ENCODE results near the gene MBD6. TPM values are rescaled to one million over a fixed set of nuclear protein-coding genes. Genes with fewer than 3 reads are reported as not detected.

MBD6 gene
- 115 TPM for total RNA-seq

- DNase-seq (ENCODE audit: low spot score), result peak; percentile 93
These were observed at the start of gene MBD6 for GRCh38 chr12:57522011-57522886. Gene MBD6, plus strand, starts transcription at chr12:57522824. Its CDS starts 1,480 bp downstream, at chr12:57524304.

- no peak for DNase-seq (ENCODE audit: low spot score)
These were observed 49.2 kb upstream of the MBD6 start for GRCh38 chr12:57473392-57473791.

- no peak for DNase-seq (ENCODE audit: low spot score)
These were observed 48.7 kb upstream of the MBD6 start for GRCh38 chr12:57473886-57474285.

GRCh38 chr12:57474430-57474829 lies 48.2 kb upstream of the MBD6 start:
- no peak for DNase-seq (ENCODE audit: low spot score)

GRCh38 chr12:57474862-57475261 lies 47.8 kb upstream of the MBD6 start:
- no peak for DNase-seq (ENCODE audit: low spot score)

GRCh38 chr12:57475271-57476161 lies 47.1 kb upstream of the MBD6 start:
- DNase-seq (ENCODE audit: low spot score), result no peak

- no peak for DNase-seq (ENCODE audit: low spot score)
These were observed 46.2 kb upstream of the MBD6 start for GRCh38 chr12:57476162-57476992.

GRCh38 chr12:57476993-57477709 lies 45.5 kb upstream of the MBD6 start:
- DNase-seq (ENCODE audit: low spot score), result no peak

GRCh38 chr12:57477710-57478681 lies 44.6 kb upstream of the MBD6 start:
- DNase-seq (ENCODE audit: low spot score), result no peak

GRCh38 chr12:57479043-57479375 lies 43.6 kb upstream of the MBD6 start:
- no peak for DNase-seq (ENCODE audit: low spot score)

- no peak for DNase-seq (ENCODE audit: low spot score)
These were observed 43.1 kb upstream of the MBD6 start, which contains the start of gene ARHGAP9 for GRCh38 chr12:57479376-57480115. Gene ARHGAP9, minus strand, starts transcription at chr12:57479866. Its CDS starts 460 bp downstream, at chr12:57479406.

- no peak for DNase-seq (ENCODE audit: low spot score)
These were observed 41.0 kb upstream of the MBD6 start for GRCh38 chr12:57481671-57482070.

- no peak for DNase-seq (ENCODE audit: low spot score)
These were observed 39.2 kb upstream of the MBD6 start for GRCh38 chr12:57483466-57483865.

- DNase-seq (ENCODE audit: low spot score), result no peak
These were observed 36.9 kb upstream of the MBD6 start for GRCh38 chr12:57485695-57486094.

- DNase-seq (ENCODE audit: low spot score), result no peak
These were observed 35.5 kb upstream of the MBD6 start for GRCh38 chr12:57487055-57487596.

GRCh38 chr12:57487597-57488401 lies 34.8 kb upstream of the MBD6 start, which contains the start of gene MARS1:
Gene MARS1, plus strand, starts transcription at chr12:57488068. Its CDS starts 23 bp downstream, at chr12:57488091.
- DNase-seq (ENCODE audit: low spot score), result peak; percentile 96

- DNase-seq (ENCODE audit: low spot score), result no peak
These were observed 34.0 kb upstream of the MBD6 start for GRCh38 chr12:57488402-57489156.

Measured in mucosa of gallbladder (tissue), 1 donor.